ENCODE measurements around the gene PRKG1.

- TF ChIP-seq TAF1 (IDR thresholded peaks at IDR 0.05; ENCODE audit: low read depth, low read length), result no peak
- no peak for TF ChIP-seq POLR2AphosphoS5 (IDR thresholded peaks at IDR 0.05; ENCODE audit: low read depth, low read length)
- TF ChIP-seq POLR2A (IDR thresholded peaks at IDR 0.05; ENCODE audit: low read depth, low read length), result no peak
- TF ChIP-seq POU2F2 (IDR thresholded peaks at IDR 0.05; ENCODE audit: low read depth, low read length), result no peak
These were observed 1116.8 kb downstream of the PRKG1 start for GRCh38 chr10:52191049-52191448.

All from GM12891 (cell line).